ENCODE data around the gene SLC45A1. TPM values are rescaled to one million over a fixed set of nuclear protein-coding genes. Genes with fewer than 3 reads are reported as not detected.
"Not testable (repeated sequence)": the region's sequence is repeated elsewhere in the genome, so short reads cannot be mapped to it uniquely, and the experiment has no call there.

The SLC45A1 gene
- total RNA-seq, 3 donors from 2014 or later (not counting 1 experiment from before 2014, with no cell fraction given), result 0.45 to 0.68 (median 0.52) TPM

- Mint-ChIP-seq H3K36me3 (no peaks in the 10 kb centered on the region), H3K9me3 (peaks cover 0 to 3% of the 10 kb centered on the region in 2 donors), H3K4me1 (peaks cover 0 to 6% of the 10 kb centered on the region in 2 donors), H3K27me3 (ENCODE audit: low read depth in 2 of 2) (peaks cover 5 to 7% of the 10 kb centered on the region in 2 donors), H3K27ac (no peak overlapping the region), H3K4me3 (no peak overlapping the region)
- H3K27ac ChIP-seq (ENCODE audit: low read length), result no peak overlapping the region
- no peak for DNase-seq
- H3K4me1 ChIP-seq (ENCODE audit: control insufficient read depth, insufficient read depth, low read length), result no peaks in the 10 kb centered on the region
- WGBS (ENCODE audit: insufficient coverage), result 84% methylated on average over 21 of the region's 21 CpGs
- no peak for ATAC-seq
- no peak overlapping the region for H3K4me3 ChIP-seq (ENCODE audit: low read length)
- TF ChIP-seq CTCF (IDR thresholded peaks at IDR 0.05), result no peak
- no peaks in the 10 kb centered on the region for H3K9me3 ChIP-seq (ENCODE audit: control insufficient read depth, insufficient read depth, low read length)
- no peaks in the 10 kb centered on the region for H3K36me3 ChIP-seq (ENCODE audit: control insufficient read depth, insufficient read depth, low read length)
- intact Hi-C loops (cut with micrococcal nuclease), result no loop called here
- H3K27me3 ChIP-seq (ENCODE audit: control insufficient read depth, insufficient read depth, low read length), result no peaks in the 10 kb centered on the region
Observed at GRCh38 chr1:8276173-8276914, 41.6 kb upstream of the SLC45A1 start.

GRCh38 chr1:8276932-8277331 lies 41.0 kb upstream of the SLC45A1 start:
- TF ChIP-seq CTCF (IDR thresholded peaks at IDR 0.05), result no peak
- peaks cover 0 to 3% of the 10 kb centered on the region in 2 donors for H3K9me3 Mint-ChIP-seq
- 92% methylated on average over 4 of the region's 4 CpGs for WGBS (ENCODE audit: insufficient coverage)

GRCh38 chr1:8278677-8279076 lies 39.2 kb upstream of the SLC45A1 start:
- intact Hi-C loops (cut with micrococcal nuclease); H3K36me3 Mint-ChIP-seq: not testable (repeated sequence)

More at GRCh38 chr1:8276932-8277331, 41.0 kb upstream of the SLC45A1 start:
- ATAC-seq (peak in 1 of 3 donors; percentile 21), DNase-seq (no peak)
- no peak overlapping the region for H3K4me3 ChIP-seq (ENCODE audit: low read length)
- no peaks in the 10 kb centered on the region for H3K9me3 ChIP-seq (ENCODE audit: control insufficient read depth, insufficient read depth, low read length)
- peaks cover 0 to 7% of the 10 kb centered on the region in 2 donors for H3K4me1 Mint-ChIP-seq
- H3K27me3 Mint-ChIP-seq (ENCODE audit: low read depth in 2 of 2), result peaks cover 11 to 13% of the 10 kb centered on the region in 2 donors
- H3K27ac Mint-ChIP-seq, result no peak overlapping the region
- no peaks in the 10 kb centered on the region for H3K36me3 Mint-ChIP-seq
- intact Hi-C loops (cut with micrococcal nuclease), result no loop called here
- no peak overlapping the region for H3K4me3 Mint-ChIP-seq
- no peaks in the 10 kb centered on the region for H3K4me1 ChIP-seq (ENCODE audit: control insufficient read depth, insufficient read depth, low read length)
- H3K36me3 ChIP-seq (ENCODE audit: control insufficient read depth, insufficient read depth, low read length), result no peaks in the 10 kb centered on the region
- H3K27me3 ChIP-seq (ENCODE audit: control insufficient read depth, insufficient read depth, low read length), result no peaks in the 10 kb centered on the region
- H3K27ac ChIP-seq (ENCODE audit: low read length), result no peak overlapping the region

GRCh38 chr1:8281843-8282509 lies 35.9 kb upstream of the SLC45A1 start:
- intact Hi-C loops (cut with micrococcal nuclease), result no loop called here
- no peak for TF ChIP-seq CTCF (IDR thresholded peaks at IDR 0.05)
- H3K27ac ChIP-seq (ENCODE audit: low read length), result no peak overlapping the region
- H3K4me1 Mint-ChIP-seq, result peaks cover 0 to 10% of the 10 kb centered on the region in 2 donors
- no peaks in the 10 kb centered on the region for H3K9me3 ChIP-seq (ENCODE audit: control insufficient read depth, insufficient read depth, low read length)
- ATAC-seq (no peak), DNase-seq (no peak)
- no peaks in the 10 kb centered on the region for H3K27me3 ChIP-seq (ENCODE audit: control insufficient read depth, insufficient read depth, low read length)
- H3K4me3 ChIP-seq (ENCODE audit: low read length), result no peak overlapping the region
- H3K27me3 Mint-ChIP-seq (ENCODE audit: low read depth in 2 of 2), result peaks cover 29 to 38% of the 10 kb centered on the region in 2 donors
- H3K9me3 Mint-ChIP-seq, result peaks cover 0 to under 1% of the 10 kb centered on the region in 2 donors
- H3K4me1 ChIP-seq (ENCODE audit: control insufficient read depth, insufficient read depth, low read length), result no peaks in the 10 kb centered on the region
- no peak overlapping the region for H3K4me3 Mint-ChIP-seq
- no peak overlapping the region for H3K27ac Mint-ChIP-seq
- 42% methylated on average over 14 of the region's 14 CpGs for WGBS (ENCODE audit: insufficient coverage)
- no peaks in the 10 kb centered on the region for H3K36me3 ChIP-seq (ENCODE audit: control insufficient read depth, insufficient read depth, low read length)
- H3K36me3 Mint-ChIP-seq, result no peaks in the 10 kb centered on the region

More at GRCh38 chr1:8278677-8279076, 39.2 kb upstream of the SLC45A1 start:
- H3K27me3 ChIP-seq (ENCODE audit: control insufficient read depth, insufficient read depth, low read length); DNase-seq; ATAC-seq; H3K9me3 ChIP-seq (ENCODE audit: control insufficient read depth, insufficient read depth, low read length); H3K4me3 ChIP-seq (ENCODE audit: low read length); H3K36me3 ChIP-seq (ENCODE audit: control insufficient read depth, insufficient read depth, low read length); H3K4me3 Mint-ChIP-seq; H3K9me3 Mint-ChIP-seq; H3K27ac Mint-ChIP-seq; H3K4me1 ChIP-seq (ENCODE audit: control insufficient read depth, insufficient read depth, low read length); H3K27ac ChIP-seq (ENCODE audit: low read length): not testable (repeated sequence)
- peaks cover 0 to 14% of the 10 kb centered on the region in 2 donors for H3K4me1 Mint-ChIP-seq
- peaks cover 21 to 31% of the 10 kb centered on the region in 2 donors for H3K27me3 Mint-ChIP-seq (ENCODE audit: low read depth in 2 of 2)
- 89% methylated on average over 7 of the region's 8 CpGs for WGBS (ENCODE audit: insufficient coverage)
